Activated CD4-positive, CD25-positive, alpha-beta regulatory T cell treated with anti-CD3 and anti-CD28 coated beads, Interleukin-2, amount 50 U/mL, for 24 hours (primary cell): Measurements from ENCODE around the gene ZC3H14.
"Not testable (repeated sequence)": the region's sequence is repeated elsewhere in the genome, so short reads cannot be mapped to it uniquely, and the experiment has no call there.

Experiments used
- ATAC-seq, 2 donors: fragments of 150-1000 bp; cut with Tn5 transposase; one replicate each; pipeline ENCODE4 v1.10.0; 2021; ENCODE audit warnings: mild to moderate bottlenecking in 1 of 2, moderate library complexity in 1 of 2

The ZC3H14 gene, protein sequence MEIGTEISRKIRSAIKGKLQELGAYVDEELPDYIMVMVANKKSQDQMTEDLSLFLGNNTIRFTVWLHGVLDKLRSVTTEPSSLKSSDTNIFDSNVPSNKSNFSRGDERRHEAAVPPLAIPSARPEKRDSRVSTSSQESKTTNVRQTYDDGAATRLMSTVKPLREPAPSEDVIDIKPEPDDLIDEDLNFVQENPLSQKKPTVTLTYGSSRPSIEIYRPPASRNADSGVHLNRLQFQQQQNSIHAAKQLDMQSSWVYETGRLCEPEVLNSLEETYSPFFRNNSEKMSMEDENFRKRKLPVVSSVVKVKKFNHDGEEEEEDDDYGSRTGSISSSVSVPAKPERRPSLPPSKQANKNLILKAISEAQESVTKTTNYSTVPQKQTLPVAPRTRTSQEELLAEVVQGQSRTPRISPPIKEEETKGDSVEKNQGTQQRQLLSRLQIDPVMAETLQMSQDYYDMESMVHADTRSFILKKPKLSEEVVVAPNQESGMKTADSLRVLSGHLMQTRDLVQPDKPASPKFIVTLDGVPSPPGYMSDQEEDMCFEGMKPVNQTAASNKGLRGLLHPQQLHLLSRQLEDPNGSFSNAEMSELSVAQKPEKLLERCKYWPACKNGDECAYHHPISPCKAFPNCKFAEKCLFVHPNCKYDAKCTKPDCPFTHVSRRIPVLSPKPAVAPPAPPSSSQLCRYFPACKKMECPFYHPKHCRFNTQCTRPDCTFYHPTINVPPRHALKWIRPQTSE

DNA sequence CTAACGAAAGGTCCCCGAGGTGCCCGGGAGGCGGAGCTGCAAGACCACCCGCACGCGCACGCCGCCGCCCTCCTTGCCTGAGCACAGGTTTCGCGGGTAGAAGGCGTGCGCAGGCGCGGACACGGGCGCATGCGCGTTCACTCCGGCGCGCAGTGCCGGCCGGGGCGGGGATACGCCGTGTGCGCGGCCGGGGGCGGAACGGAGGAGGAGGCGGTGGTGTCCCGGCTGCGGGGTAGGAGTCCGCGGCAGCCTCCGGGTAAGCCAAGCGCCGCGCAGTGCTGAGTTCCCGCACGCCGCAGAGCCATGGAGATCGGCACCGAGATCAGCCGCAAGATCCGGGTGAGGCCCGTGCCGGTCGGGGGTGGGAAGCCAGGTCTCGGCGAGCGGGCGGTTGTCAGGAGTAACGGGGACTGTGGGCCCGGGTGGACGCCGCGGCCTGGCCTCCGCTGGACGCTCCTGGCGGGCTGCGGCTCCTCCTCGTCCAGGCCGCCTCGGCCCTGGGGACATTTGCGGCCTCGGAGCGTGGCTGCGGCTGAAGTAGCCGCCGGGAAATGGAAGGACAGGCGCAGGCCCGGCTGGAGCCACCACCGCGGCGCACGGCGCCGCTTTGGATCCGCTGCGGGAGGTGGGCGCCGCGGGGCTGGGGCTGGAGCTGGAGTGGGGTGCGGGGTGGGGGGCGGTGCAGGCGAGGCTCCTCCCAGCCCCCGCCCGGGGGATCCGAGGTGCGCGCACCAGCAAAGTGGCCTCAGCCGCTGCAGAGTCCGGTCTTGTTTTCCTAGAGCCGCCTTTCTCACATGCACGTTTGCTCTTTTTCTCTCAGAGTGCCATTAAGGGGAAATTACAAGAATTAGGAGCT, at the start of gene ZC3H14:
Gene ZC3H14 (plus strand): TSS at position 207 of the 856 bp plus-strand sequence. CDS start 97 bp downstream, at position 304.
- peak; percentile 97 for ATAC-seq

DNA sequence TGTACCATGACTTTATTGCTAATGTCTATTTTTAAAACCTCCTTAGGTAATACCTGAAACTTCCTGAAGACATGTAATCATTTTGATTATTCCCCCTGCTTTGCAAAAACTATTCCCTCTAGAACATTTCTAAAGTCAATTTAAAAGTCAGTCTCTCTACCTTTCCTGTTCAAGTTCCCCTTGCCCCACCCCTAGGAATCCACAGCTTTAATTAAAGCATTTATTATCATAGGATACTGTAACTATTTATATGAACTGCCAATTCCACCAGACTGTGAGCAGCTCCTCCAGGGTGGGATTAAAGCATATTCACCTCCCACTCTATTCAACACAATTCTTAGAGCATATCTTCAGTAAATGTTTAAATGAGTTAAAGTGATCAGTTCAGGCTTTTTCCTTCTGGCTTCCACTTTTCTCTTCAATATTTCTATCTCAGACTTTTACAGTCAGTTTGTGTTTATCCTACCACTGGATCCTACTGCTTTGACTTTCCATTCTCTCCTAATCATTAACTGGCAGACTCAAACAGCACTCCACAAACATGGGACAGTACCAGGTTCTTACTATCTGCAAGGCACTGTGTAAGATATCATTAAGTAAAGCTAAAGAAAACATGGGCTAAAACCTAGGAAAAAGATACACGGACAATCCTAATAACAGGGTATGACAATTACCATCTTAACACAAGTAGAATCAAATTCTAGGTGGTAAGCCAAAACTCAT, 47.2 kb upstream of the ZC3H14 start:
- ATAC-seq, result no peak

DNA sequence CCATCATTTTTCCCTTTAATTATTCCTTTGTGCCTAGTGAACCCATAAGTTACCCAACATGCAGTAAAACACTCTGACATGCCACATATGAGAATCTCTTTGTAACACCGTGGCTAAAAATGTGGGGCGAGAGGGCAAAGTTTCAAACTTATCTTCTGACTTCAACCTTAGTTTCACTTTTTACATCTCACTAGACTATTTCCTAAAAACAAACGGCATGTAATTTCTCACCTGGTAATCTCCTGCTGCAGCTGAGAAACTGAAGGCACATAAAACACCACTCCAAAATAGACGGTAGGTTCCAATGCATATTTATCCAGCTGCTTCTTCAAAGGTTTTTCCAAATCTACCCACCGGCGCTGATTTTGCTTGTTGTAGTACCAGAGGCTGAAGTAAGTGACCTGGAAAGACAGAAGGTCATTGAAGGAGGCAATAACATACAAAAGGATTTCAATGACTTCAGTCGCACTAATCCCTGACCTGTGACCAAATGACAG, 45.9 kb upstream of the ZC3H14 start:
- no peak for ATAC-seq

DNA sequence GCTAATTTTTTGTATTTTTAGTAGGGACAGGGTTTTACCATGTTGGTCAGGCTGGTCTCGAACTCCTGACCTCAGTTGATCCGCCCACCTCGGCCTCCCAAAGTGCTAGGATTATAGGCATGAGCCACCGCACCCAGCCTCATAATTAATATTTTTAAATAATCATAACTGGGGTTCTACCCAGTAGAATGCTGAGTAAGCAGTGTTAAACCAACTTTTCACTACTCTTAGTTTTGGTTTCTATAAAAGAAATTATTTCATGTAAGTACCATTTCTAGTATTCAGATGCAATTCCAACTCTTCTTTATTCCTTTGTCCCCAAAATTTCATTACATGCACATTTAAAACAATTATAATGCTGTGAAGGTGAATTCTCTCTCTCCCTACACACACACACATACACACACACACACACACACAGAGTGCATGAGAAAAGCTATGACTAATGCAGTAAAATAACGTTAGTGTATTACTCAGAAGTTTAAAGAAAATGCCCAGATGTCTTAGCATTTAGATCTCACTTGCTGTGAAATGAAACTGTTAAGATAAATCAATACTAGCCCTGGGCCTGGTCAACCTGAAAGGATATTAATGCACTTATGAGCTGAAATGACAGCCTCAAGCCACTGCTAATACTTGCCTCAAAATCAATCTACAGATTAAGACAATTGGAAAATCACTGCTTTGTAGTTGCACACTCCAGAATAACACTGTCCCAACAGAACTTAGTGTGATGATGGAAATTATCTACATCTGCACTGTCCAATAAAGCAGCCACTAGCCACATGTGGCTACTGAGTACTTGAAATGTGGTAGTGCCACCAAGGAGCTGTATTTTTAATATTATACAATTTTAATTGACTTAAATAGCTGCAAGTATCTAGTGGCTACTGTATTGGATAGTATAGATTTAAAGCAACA, 44.0 kb upstream of the ZC3H14 start:
- no peak for ATAC-seq

DNA sequence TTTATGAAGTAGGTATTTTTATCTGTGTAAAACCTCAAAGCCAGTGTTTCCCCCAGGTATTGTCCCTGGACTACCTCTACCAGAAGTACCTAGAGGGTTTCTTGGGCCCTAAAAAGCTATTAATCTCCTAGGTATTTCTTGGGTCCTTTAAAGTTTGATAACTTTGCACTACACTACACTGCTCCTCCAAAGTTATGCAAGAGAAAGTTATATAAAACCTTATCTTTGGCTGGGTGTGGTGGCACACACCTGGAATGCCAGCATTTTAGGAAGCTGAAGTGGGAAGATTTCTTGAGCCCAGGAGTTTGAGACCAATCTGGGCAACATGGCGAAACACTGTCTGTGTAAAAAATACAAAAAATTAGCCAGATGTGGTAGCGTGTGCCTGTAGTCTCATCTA, 42.9 kb upstream of the ZC3H14 start:
- ATAC-seq, result no peak

DNA sequence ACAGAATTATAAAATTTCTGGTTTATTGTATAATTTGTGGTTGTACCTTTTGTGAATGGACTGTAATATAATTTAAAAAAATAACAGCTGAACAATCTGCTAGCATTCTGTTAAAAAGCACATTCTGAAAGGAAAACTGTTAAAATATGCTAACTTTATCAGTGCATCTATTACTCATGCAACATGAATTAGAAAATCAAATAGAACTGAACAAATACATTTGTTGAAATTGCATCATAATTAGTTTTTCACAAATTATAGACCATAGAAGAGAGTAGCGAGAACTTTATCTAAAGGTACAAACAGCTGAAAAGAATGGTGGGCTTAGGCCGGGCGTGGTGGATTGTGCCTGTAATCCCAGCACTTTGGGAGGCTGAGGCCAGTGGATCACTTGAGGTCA, 41.0 kb upstream of the ZC3H14 start:
- no peak for ATAC-seq

DNA sequence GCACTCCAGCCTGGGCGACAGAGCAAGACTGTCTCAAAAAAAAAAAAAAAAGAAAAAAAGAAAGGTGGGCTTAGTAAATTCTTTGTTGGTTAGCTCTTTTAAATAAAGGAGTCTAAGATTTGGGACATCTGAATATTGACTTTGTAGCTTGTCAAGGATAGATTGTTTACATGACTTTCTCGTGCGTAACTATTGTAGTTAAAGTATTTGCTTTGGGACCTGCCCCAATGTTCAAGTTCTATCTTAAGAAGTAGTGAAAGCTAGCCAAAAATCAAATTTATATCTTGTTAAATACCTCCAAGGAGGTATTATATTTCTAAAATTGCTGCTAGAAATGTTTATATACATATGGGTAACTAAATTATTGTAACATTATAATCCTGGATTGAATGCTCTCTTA, 40.4 kb upstream of the ZC3H14 start:
- no peak for ATAC-seq

DNA sequence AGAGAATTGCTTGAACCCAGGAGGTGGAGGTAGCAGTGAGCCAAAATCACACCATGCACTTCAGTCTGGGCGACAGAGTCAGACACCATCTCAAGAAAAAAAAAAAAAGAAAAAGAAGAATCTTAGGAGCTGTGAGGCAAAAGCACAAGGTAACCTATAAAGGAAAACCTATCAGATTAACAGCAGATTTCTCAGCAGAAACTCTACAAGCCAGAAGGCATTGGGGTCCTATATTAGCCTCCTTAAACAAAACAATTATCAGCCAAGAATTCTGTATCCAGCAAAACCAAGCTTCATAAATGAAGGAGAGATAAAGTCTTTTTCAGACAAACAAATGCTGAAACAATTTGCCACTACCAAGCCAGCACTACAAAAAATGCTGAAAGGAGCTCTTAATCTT, 32.9 kb upstream of the ZC3H14 start:
- not testable (repeated sequence) for ATAC-seq

DNA sequence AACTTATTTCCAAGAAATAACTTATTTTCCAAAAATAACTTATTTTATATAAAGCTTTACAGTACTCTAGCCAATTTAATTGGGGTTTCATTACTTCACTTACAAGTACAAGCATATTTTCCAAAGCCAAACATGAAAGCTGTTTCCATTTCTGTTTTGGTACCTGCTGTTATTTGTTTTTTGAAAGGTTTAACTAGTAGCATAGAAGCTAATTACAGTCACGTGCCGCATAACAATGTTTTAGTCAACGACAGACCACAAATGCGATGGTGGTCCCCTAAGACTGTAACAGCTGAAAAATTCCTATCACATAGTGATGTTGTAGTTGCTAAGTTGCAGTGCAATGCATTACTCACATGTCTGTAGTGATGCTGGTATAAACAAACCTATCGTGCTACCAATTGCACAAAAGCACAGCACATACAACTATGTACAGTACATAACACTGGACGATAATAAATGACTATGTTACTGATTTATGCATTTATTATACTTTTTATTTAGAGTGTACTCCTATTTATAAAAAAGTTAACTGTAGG, 29.7 kb upstream of the ZC3H14 start:
- ATAC-seq, result no peak

DNA sequence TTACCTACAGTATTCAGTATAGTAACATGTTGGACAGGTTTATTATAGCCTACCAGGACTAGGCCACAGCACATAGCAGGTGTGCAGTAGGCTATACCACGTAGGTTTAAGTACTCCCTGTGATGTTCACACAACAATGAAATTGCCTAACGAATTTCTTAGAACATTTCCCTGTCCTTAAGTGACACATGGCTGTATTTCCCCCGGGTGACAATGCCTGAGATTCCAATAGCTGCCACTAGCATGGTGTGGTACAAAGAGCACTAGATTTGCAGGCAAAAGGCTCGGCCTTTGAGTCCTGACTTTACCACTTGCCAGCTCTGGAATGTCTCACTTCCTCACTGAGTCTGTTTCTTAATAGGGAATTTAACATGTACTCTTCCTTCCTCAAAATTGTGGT, 27.7 kb upstream of the ZC3H14 start:
- no peak for ATAC-seq

DNA sequence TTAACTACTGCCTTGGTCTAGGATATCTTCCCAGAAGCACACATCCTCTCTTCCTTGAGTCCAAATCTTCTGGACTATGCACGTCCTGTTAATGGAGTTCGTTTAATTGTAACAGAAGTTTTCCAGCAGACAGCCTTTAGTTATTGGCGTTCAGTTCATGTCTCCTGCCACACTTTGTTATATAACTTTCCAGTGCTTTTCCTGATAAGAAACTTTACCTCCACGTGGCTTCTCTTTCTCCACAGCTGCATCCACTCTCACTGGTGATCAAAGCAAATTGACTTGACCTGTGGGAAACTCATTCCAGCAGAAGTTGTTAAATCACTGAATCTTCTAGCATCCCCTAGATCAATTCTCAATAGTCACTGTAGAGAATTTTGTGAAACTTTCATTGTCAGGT, 27.0 kb upstream of the ZC3H14 start:
- no peak for ATAC-seq

DNA sequence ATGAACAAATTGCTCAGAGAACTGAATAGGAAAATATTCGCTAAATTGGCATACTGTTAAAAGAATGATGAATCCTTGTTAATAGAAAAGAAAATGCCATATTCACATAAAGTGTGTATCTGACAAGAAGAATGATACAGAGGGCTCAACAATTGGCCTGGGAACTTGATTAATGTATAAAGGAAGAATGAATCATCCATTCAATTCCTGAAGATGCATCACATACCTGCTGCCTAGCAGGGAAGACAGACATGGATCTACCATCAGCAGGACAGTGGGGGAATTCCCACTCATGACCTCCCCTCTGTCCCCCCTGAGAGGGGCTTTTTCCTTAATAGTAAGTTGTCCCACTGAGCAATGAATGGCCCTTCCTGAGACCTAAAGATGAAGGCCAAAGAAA, 21.5 kb upstream of the ZC3H14 start:
- no peak for ATAC-seq

DNA sequence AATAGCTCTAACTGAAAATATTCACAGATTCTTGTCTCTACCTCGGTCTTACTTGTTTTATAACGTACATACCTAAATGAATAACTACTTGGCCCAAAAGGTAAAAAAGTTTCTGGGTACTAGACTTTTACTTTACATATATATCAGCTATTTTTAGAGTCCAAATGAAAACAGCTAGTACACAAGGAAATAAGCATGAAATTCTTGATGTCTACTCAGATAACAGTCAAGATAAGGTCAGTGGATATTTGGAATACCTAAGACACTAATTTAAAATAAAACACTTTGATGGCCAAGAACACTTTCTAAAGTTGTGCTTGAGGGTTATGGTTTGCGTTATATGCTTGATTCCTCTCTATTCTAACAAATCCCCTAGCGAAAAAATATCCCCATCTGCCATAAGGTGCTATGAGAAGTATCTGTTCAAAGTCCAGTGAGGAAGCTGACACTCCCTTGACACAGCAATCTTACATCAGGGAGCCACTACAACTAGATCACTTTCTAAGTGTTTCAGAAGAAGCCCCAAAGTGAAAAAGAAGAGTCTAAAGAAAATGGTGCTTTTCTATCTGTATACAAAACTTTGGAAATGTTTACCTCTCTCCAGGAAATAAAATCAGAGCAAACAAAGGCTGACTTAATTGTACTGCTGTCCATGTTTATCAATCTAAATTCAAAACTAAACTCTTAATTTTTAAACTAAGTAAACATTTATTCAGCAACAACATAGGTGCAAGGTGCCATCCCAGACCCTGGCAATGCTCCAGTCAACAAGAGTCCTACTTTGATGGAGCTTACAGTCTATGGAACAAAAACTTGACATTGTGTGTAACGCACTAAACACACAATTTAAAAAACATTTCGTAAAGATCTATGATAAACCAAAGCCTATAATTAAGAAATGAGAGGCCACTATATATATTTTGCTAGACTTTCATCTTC, 19.7 kb upstream of the ZC3H14 start:
- ATAC-seq, result no peak

DNA sequence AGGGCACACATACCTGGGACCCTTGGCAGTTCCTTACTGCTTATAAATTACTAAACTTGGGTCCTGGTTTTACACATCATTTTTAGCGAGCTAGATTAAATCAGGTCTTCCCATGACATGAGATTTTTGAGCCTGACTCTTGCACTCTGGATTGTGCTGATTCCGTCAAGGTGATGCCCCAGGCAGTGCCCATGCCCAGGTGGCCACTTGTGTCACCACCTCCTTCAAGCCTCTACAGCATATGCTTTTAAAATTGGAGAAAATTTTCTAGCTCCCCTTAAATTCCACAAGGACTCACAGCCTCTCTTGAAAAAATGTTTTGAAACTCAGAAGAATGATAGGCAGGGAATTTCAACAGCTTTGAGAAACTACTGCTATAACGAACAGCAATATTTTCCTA, 17.6 kb upstream of the ZC3H14 start:
- no peak for ATAC-seq

DNA sequence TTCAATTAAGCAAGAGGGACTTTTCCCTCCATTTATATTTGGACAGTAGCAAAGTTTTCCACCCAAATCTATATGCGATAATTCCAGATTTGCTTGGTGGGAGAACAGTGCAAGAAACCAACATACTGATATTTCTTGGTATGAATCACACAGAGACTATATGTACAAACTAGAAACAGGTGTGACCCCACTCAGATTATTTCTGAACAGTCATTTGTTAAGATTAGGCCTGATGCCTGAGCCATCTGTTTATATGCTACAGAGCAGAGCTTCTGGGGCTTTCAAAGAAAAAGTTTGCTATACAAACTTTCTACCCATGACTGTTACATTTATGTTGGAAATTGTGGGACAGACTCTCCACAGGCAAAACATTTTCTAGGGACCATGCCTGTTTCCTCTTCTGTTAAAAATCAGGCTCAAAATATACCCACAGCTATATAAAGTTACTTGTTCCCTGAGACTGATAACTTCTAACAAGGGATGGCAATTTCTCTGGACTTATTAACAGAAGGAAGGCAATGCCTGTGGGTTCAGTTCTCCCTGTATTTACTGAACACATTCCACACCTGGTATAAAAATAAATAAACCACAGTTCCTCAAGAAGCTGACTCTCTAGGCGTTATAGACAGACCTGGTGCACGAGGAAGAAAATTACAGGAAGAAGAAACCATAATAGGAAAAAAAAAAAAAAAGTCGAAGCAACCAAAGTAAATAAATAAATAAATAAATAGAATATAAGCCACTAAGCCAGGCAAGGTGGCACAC, 16.0 kb upstream of the ZC3H14 start:
- peak in 1 of 2 donors; percentile 38 for ATAC-seq

DNA sequence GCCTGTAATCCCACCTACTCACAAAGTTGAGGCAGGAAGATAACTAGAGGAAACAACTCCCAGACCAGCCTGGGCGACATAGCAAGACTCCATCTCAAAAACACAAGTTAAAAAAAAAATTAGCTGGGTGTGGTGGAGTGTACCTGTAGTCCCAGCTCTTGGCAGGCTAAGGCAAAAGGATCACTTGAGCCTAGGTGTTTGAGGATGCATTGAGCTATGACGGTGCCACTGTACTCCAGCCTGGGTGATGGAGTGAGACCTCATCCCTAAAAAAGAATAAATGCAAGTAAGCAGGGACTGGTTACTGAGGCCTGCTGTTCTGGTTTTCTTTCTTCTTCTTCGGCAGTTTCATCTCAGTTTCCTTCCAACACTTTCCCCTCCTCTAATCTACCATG, 15.5 kb upstream of the ZC3H14 start:
- no peak for ATAC-seq

DNA sequence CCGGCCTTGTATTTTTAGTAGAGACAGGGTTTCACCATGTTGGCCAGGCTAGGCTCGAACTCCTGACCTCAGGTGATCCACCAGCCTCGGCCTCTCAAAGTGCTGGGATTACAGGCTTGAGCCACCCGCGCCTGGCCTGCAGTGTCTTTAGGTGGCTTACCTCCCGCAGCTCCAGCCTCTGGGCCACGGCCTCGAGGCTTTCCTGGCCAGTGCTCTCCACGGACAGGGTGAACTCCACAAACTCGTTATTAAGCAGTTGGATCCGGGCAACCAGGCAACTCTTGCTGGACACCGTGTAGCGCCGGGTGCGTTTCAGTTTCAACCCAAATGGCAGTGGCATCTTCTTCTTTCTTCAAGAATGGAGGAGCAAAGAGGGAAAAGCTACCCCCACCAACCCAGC, 12.8 kb upstream of the ZC3H14 start:
- no peak for ATAC-seq

DNA sequence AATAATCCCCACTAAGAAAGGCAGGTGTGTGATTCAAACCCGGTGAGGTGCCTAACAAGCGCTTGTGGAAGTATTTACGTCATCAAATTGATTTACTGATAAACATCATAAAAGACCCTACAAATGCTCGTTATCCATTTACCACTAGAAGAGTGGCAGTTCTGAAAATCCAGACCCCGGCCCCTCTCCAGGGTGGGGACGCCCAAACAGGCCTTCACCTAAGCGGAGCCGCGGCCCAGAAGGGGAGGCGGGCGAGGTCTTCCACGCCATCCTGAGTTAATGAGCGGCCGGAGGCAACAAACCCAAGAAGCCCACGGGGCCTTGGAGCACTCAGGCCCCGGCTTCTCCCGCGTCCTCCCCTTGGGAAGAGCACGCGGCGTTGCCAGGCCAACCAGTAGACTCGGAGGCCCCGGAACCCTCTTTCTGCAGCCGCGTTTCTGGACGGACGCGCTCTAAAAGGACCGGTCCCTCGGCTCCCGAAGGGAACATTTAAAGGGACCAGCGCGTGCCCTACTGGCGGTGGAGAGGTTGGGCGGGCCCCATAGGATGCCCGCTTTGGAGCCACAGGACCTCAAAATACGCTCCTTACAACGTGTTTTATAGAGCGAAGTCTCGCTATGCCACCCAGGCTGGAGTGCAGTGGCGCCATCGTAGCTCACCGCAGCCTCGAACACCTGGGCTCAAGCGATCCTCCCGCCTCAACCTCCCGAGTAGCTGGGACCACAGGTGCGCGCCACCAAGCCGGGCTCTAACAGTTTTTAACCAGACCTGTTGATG, 11.6 kb upstream of the ZC3H14 start:
- peak; percentile 62 to 63 for ATAC-seq
